Neutrophil (primary cell): ENCODE data around the gene IQGAP2.

ENCODE experiments used
- H3K27ac ChIP-seq: fragments of 200-600 bp; sonication (generic); 2 replicates; pipeline ENCODE4 v1.5.1; 2016; ENCODE audit warnings: mild to moderate bottlenecking, moderate library complexity
- H3K27me3 ChIP-seq: fragments of 200-600 bp; sonication (generic); 2 replicates; pipeline ENCODE4 v1.6.0; 2016; ENCODE audit warnings: mild to moderate bottlenecking
- H3K36me3 ChIP-seq: fragments of 200-600 bp; sonication (generic); 2 replicates; pipeline ENCODE4 v1.5.1; 2017
- H3K4me1 ChIP-seq, 2 experiments: fragments of 200-600 bp in 1 of 2; sonication (generic) in 1 of 2; 1 replicate in 1 of 2; 2 replicates in 1 of 2; pipeline versions ENCODE4 v1.5.1 to v1.6.1; 2013 to 2016; ENCODE audit warnings: low read depth in 1 of 2, low read length in 1 of 2, mild to moderate bottlenecking in 1 of 2, moderate library complexity in 1 of 2; ENCODE audit not compliant: control insufficient read depth in 1 of 2, insufficient read depth in 1 of 2
- H3K4me3 ChIP-seq, 2 experiments: fragments of 200-600 bp in 1 of 2; sonication (generic) in 1 of 2; 1 replicate in 1 of 2; 2 replicates in 1 of 2; pipeline ENCODE4 v1.5.1; 2013 to 2016; ENCODE audit warnings: low read depth in 1 of 2, low read length in 1 of 2, mild to moderate bottlenecking in 1 of 2, moderate library complexity in 1 of 2
- H3K9me3 ChIP-seq: fragments of 200-600 bp; sonication (generic); 2 replicates; pipeline ENCODE4 v1.5.1; 2016
- TF ChIP-seq, protein P1 (sequence below): fragments of 200-600 bp; sonication (generic); IDR thresholded peaks from 2 replicates; pipeline ENCODE4 v1.5.1; 2016; ENCODE audit warnings: antibody characterized with exemption

Gene IQGAP2

DNA sequence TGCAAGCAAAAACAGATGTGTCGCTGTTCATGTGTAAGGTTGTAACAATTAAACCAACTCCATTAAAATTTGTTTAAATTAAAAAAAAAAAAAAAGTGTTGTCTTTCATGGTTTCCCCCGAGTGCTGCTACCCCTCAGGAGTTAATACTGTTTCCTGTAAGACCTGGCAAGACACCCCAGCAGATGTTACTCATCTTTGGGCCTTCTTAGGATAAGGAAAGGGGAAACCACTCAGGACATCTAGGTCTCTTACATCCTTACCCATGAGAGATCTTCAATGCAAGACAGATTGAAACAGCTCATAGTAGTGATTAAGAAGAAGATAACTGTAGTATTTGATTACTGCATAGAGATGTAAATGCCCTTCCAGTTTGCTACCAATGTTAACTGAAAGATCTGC, 279.3 kb downstream of the IQGAP2 start:
- Histone ChIP-seq H3K9me3 (no peaks in the 10 kb centered on the region), H3K27me3 (no peaks in the 10 kb centered on the region), H3K27ac (no peak overlapping the region), H3K4me1 (peaks cover 0 to 4% of the 10 kb centered on the region in 2 experiments), H3K36me3 (peaks cover 50% of the 10 kb centered on the region), H3K4me3 (no peak overlapping the region)
- TF ChIP-seq, protein P1, sequence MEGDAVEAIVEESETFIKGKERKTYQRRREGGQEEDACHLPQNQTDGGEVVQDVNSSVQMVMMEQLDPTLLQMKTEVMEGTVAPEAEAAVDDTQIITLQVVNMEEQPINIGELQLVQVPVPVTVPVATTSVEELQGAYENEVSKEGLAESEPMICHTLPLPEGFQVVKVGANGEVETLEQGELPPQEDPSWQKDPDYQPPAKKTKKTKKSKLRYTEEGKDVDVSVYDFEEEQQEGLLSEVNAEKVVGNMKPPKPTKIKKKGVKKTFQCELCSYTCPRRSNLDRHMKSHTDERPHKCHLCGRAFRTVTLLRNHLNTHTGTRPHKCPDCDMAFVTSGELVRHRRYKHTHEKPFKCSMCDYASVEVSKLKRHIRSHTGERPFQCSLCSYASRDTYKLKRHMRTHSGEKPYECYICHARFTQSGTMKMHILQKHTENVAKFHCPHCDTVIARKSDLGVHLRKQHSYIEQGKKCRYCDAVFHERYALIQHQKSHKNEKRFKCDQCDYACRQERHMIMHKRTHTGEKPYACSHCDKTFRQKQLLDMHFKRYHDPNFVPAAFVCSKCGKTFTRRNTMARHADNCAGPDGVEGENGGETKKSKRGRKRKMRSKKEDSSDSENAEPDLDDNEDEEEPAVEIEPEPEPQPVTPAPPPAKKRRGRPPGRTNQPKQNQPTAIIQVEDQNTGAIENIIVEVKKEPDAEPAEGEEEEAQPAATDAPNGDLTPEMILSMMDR: no peak

DNA sequence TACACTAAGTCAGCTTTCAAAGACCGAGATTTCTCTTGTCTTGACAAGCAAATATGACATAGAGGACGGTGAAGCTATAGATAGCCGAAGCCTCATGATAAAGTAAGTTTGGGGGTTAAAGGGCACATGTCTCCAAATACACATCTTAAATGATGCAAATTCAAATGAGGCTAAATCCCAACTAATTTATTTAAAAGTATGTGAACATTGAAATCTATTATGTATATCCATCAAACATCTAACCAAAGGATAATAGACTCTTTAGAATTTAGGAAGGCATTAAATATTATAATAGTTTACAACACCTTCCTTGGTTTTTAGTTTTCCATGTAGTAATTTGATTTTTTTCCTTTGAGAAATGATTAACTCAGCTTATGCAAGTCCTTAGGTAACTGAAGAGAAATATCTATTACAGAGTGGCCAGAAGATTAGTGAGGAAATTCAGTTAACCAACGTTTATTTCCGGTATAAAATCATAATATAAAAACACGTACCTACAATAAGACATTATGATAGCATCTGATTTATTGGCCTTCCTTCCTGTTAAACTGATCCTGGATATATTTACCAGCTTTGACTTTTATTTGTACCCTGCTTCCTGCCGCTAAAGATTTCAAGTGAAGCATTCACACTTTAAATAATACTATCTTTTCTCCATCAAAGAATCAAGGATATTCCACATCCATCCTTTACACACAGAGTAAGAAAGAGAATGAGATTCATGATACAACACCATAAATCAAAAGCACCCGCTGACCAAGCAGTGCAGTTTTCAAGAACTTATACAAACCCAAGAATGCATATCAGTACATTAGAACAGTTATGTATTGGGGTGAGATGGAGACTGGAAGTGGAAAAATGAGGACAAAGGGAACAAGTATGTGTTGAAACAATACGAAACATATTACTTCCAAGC, 281.0 kb downstream of the IQGAP2 start:
- H3K36me3 ChIP-seq: peaks cover 58% of the 10 kb centered on the region

DNA sequence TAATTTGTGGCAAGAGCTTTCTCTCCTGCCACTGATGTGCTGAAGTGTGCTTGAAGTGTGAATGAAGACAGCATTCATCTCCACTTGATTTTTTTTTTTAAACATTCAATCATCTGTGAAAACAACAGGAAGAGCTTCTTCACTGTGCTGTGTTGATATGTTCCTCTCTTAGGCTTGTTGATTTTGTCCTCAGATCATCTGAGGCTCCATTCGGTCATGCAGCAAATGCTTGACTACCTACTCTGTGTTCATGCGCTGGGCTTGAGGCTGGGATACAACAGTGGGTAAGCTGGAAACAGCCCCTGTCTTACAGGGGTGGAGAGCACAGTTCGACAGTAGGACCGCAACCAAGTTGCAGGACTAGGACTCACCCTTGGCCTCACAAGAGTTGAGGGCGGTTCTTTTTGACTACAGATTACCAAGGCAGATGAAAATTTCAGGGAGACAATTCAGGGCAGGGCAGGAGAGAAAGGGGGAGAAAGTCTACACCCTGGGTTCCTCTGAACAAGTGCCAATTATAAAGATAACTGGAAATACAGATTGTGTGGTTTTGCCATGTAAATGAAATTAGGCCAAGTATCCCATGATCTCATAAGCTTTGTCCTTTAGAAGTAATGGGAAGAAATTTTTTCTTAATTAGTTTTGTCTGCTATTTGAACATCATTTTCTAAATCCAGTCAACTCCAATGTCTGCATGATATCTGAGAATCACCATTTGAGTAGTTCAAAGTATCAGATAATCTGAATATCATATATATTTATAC, 281.9 kb downstream of the IQGAP2 start:
- Histone ChIP-seq H3K4me1 (peaks cover 0 to 4% of the 10 kb centered on the region in 2 experiments), H3K4me3 (no peak overlapping the region), H3K27me3 (no peaks in the 10 kb centered on the region), H3K27ac (no peak overlapping the region), H3K9me3 (no peaks in the 10 kb centered on the region), H3K36me3 (peaks cover 67% of the 10 kb centered on the region)
- TF ChIP-seq, protein P1: no peak

More for the DNA sequence above, 281.0 kb downstream of the IQGAP2 start:
- Histone ChIP-seq H3K4me1 (peaks cover 0 to 4% of the 10 kb centered on the region in 2 experiments), H3K9me3 (no peaks in the 10 kb centered on the region), H3K27me3 (no peaks in the 10 kb centered on the region), H3K27ac (no peak overlapping the region), H3K4me3 (no peak overlapping the region)
- TF ChIP-seq, protein P1: no peak

DNA sequence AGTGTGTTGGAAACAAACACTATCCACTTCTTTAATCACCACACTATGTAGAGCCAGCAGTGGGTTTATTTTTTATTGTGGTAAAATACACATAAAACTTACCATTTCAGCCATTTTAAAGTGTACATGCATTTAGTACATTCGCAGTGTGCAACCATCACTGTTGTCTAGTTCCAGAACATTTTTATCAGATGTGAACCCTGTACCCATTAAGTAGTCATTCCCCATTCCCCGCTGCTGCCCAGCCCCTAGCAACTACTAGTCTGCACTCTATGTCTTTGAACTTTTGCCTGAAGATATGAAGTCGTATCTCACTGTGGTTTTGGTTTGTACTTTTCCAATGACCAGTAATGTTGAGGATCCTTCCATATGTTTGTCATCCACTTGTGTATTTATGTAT, 282.6 kb downstream of the IQGAP2 start:
- Histone ChIP-seq H3K4me1 (peaks cover 0 to 4% of the 10 kb centered on the region in 2 experiments), H3K4me3 (no peak overlapping the region), H3K36me3 (peaks cover 71% of the 10 kb centered on the region), H3K9me3 (no peaks in the 10 kb centered on the region), H3K27me3 (no peaks in the 10 kb centered on the region), H3K27ac (no peak overlapping the region)
- TF ChIP-seq, protein P1: no peak

DNA sequence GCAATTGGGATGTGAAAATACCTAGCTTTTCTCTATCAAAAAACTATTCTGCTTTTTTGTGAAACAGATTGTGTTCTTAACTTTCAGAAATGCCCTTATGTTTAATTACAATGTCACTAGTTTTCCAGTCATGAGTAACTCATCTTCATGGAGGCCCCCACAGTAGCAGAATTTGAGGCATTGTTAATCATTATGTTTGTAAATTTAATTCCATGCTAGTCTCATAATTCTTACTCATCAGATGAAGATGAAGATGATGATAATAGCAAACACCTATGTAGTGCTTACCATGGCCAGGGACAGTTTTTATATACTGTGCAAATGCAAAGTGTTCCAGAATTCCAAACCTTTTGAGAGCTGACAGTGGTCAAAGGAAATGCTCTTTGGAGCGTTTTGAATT, 285.1 kb downstream of the IQGAP2 start:
- H3K36me3 ChIP-seq: peaks cover 85% of the 10 kb centered on the region

More for the DNA sequence above, 285.1 kb downstream of the IQGAP2 start:
- Histone ChIP-seq H3K9me3 (no peaks in the 10 kb centered on the region), H3K27ac (no peak overlapping the region), H3K4me3 (no peak overlapping the region), H3K27me3 (no peaks in the 10 kb centered on the region), H3K4me1 (peaks cover 0 to 4% of the 10 kb centered on the region in 2 experiments)
- TF ChIP-seq, protein P1: no peak
